K562 (cell line): ENCODE data around the gene TAF5. TPM values are rescaled to one million over a fixed set of nuclear protein-coding genes. Genes with fewer than 3 reads are reported as not detected.

Experiments used
- ATAC-seq: fragments of 200-7000 bp; cut with Tn5 transposase; 3 replicates; pipeline ENCODE4 v1.9.1; 2020; ENCODE audit warnings: moderate library complexity
- BruUV-seq: library from RNA; stranded (reverse); fragments of 400-500 nt; replicated peaks from 2 replicates; lab custom pipeline; 2021; lab: Mats Ljungman, UMichigan
- CTCF ChIA-PET: fragments of 300-600 bp; formaldehyde crosslinking; extraction: SDS; loops from one replicate; lab custom pipeline; 2021; ENCODE audit warnings: low intra/inter-chr PET ratio; lab: Yijun Ruan, JAX
- POLR2A ChIA-PET: fragments of 300-600, 350-650 bp; sonication (Branson Sonifier 250); formaldehyde crosslinking; extraction: SDS; loops from one replicate; lab custom pipeline; 2021; ENCODE audit warnings: antibody characterized with exemption, inconsistent platforms; lab: Yijun Ruan, JAX
- DNase-seq, 4 experiments: peaks; one replicate each; pipeline versions ENCODE4 v3.0.0 to v3.0.0-alpha.2; 2011 to 2018; ENCODE audit warnings: low spot score in 3 of 4, mixed read lengths in 3 of 4; ENCODE audit errors: extremely low read depth in 1 of 4
- FAIRE-seq: peaks from 2 replicates; lab custom pipeline; 2011; peaks lifted over from hg19 to GRCh38; lab: Jason Lieb, UNC
- H2AFZ ChIP-seq: 2 replicates; pipeline ENCODE4 v1.6.0; 2011; ENCODE audit warnings: low read depth, low read length, control low read depth, inconsistent platforms
- H3K27ac ChIP-seq: fragments of 200-600 bp; 3 replicates; pipeline ENCODE4 v1.8.0; 2011; ENCODE audit warnings: low read depth, mild to moderate bottlenecking, control low read depth, inconsistent platforms, low read length, moderate library complexity, mixed read lengths; ENCODE audit errors: extremely low read depth
- H3K27me3 ChIP-seq, 2 experiments: fragments of 300-600 bp in 1 of 2; 2 replicates in 1 of 2; 3 replicates in 1 of 2; pipeline versions ENCODE4 v1.6.0 to v1.8.0; 2011; ENCODE audit warnings: inconsistent platforms in 2 of 2, low read length in 2 of 2, mild to moderate bottlenecking in 1 of 2, mixed read lengths in 1 of 2, moderate library complexity in 1 of 2; ENCODE audit not compliant: control insufficient read depth in 2 of 2, insufficient read depth in 2 of 2
- H3K36me3 ChIP-seq: fragments of 300-600 bp; 3 replicates; pipeline ENCODE4 v1.8.0; 2011; ENCODE audit warnings: mild to moderate bottlenecking, low read length, inconsistent platforms; ENCODE audit not compliant: control insufficient read depth, insufficient read depth
- H3K4me1 ChIP-seq, 2 experiments: fragments of 200-600 bp in 1 of 2; replicated peaks in 1 of 2; 2 replicates in 1 of 2; 3 replicates in 1 of 2; pipeline versions ENCODE4 v1.5.1 to v1.8.0; 2011; ENCODE audit warnings: inconsistent platforms in 2 of 2, low read length in 2 of 2, mild to moderate bottlenecking in 1 of 2, mixed read lengths in 1 of 2, moderate library complexity in 1 of 2; ENCODE audit not compliant: control insufficient read depth in 2 of 2, insufficient read depth in 2 of 2
- H3K4me2 ChIP-seq: 2 replicates; pipeline ENCODE4 v1.6.1; 2011; ENCODE audit warnings: low read length, control low read depth, inconsistent platforms, mixed read lengths; ENCODE audit not compliant: insufficient read depth
- H3K4me3 ChIP-seq: fragments of 200-600 bp; sonication (generic), shearing (Covaris generic); 2 replicates; pipeline ENCODE4 v1.5.1; 2016; ENCODE audit warnings: control low read depth, inconsistent platforms
- H3K79me2 ChIP-seq: fragments of 200-600 bp; 3 replicates; pipeline ENCODE4 v1.8.0; 2011; ENCODE audit warnings: low read length, inconsistent platforms; ENCODE audit not compliant: control insufficient read depth, insufficient read depth
- H3K9ac ChIP-seq, 2 experiments: 2 replicates each; pipeline versions ENCODE4 v1.6.0 to v1.6.1; 2011; ENCODE audit warnings: low read depth in 2 of 2, low read length in 2 of 2, control low read depth in 1 of 2, inconsistent platforms in 1 of 2, mild to moderate bottlenecking in 1 of 2, mixed read lengths in 1 of 2; ENCODE audit not compliant: insufficient read depth in 1 of 2
- H3K9me1 ChIP-seq: one replicate; pipeline ENCODE4 v1.6.0; 2011; ENCODE audit warnings: inconsistent platforms, mild to moderate bottlenecking, low read length, moderate library complexity; ENCODE audit not compliant: control insufficient read depth, insufficient read depth
- H3K9me3 ChIP-seq: replicated peaks from 2 replicates; pipeline ENCODE4 v1.5.1; 2011; ENCODE audit warnings: low read depth, low read length, inconsistent platforms; ENCODE audit not compliant: control insufficient read depth, insufficient read depth
- H4K20me1 ChIP-seq: replicated peaks from 2 replicates; pipeline ENCODE4 v1.6.1; 2011; ENCODE audit warnings: low read length, inconsistent platforms, mixed read lengths; ENCODE audit not compliant: control insufficient read depth, insufficient read depth
- BDP1 ChIP-seq: IDR thresholded peaks from 3 replicates; pipeline ENCODE4 v1.6.1; 2011; ENCODE audit not compliant: insufficient read length, insufficient read depth
- CCAR2 ChIP-seq: fragments of 200-400 bp; formaldehyde crosslinking; IDR thresholded peaks from 2 replicates; pipeline ENCODE4 v1.6.1; 2017; ENCODE audit warnings: mild to moderate bottlenecking, low read depth, low read length
- RAD21 ChIP-seq, 2 experiments: fragments of 250-450 bp in 1 of 2; fragments of 450-650 bp in 1 of 2; sonication (Bioruptor Pico) in 1 of 2; formaldehyde crosslinking in 1 of 2; IDR thresholded peaks in 1 of 2; conservative IDR thresholded peaks in 1 of 2; 2 replicates each; pipeline versions ENCODE4 v1.4.0 to v1.8.0; 2020 to 2022; ENCODE audit warnings: mild to moderate bottlenecking in 2 of 2, moderate library complexity in 1 of 2
- SMC3 ChIP-seq: conservative IDR thresholded peaks from 2 replicates; pipeline ENCODE4 v1.6.1; 2011; ENCODE audit warnings: low read depth, low read length, improper control_type of control experiment; ENCODE audit not compliant: insufficient read depth
- WGBS: fragments of 100-300 bp; shearing (Covaris generic); methylation state at CpG from one replicate; pipeline ENCODE4 v1.1.6; 2016; ENCODE audit warnings: low coverage, mixed read lengths; ENCODE audit not compliant: insufficient coverage; ENCODE audit errors: missing lambda C conversion rate; 5-methylcytosine and 5-hydroxymethylcytosine counted together
- in situ Hi-C: fragments of 300-500 bp; cut with MboI; formaldehyde crosslinking; loops from 4 replicates; pipeline ENCODE4 v1.15.0; 2018; ENCODE audit warnings: inconsistent platforms, mixed read lengths
- intact Hi-C: fragments of 100-400 bp; cut with micrococcal nuclease; formaldehyde crosslinking; loops from 2 replicates; pipeline ENCODE4 v1.14.2; 2022
- polyA plus RNA-seq, 8 experiments: library from polyadenylated mRNA; depleted of rRNA in 4 of 8; stranded (reverse) in 5 of 8; unstranded in 3 of 8; fragments of >200 nt; fragmentation: Nextera tagmentation in 2 of 8; fragmentation: Illumina TruSeq in 1 of 8; extraction: Ambion mirVana in 2 of 8; extraction: Trizol in 1 of 8; gene quantifications; 2 replicates each; pipeline versions ENCODE4 v1.2.1 to v1.2.3, GENCODE V29; 2011 to 2014; ENCODE audit warnings: inconsistent platforms in 1 of 8, missing spikeins in 1 of 8
- total RNA-seq, 7 experiments: library from RNA; depleted of rRNA in 6 of 7; stranded (reverse); fragments of >200 nt in 6 of 7; fragmentation: Illumina TruSeq in 2 of 7; extraction: Trizol in 2 of 7; gene quantifications; 2 replicates each; pipeline versions ENCODE4 v1.2.1 to v1.2.3, GENCODE V29; 2011 to 2021; ENCODE audit warnings: low replicate concordance in 1 of 7
- TF ChIP-seq, protein P1 (sequence below): fragments of 450-650 bp; formaldehyde crosslinking; IDR thresholded peaks from 2 replicates; pipeline ENCODE4 v1.4.0; 2020; ENCODE audit warnings: mild to moderate bottlenecking, moderate library complexity
- TF ChIP-seq, protein P2 (sequence below), 3 experiments: IDR thresholded peaks in 2 of 3; conservative IDR thresholded peaks in 1 of 3; 2 replicates each; pipeline ENCODE4 v1.5.1; 2011 to 2012; ENCODE audit warnings: low read length in 3 of 3, mild to moderate bottlenecking in 3 of 3, control low read depth in 2 of 3, improper control_type of control experiment in 1 of 3, inconsistent platforms in 1 of 3, low read depth in 1 of 3, mixed read lengths in 1 of 3, moderate library complexity in 1 of 3; ENCODE audit not compliant: insufficient read depth in 2 of 3
- TF ChIP-seq, protein P3 (sequence below), 2 experiments: fragments of 450-650 bp; formaldehyde crosslinking in 1 of 2; IDR thresholded peaks; 2 replicates each; pipeline versions ENCODE4 v1.4.0 to v1.6.1; 2014 to 2020; ENCODE audit warnings: mild to moderate bottlenecking in 2 of 2, borderline replicate concordance in 1 of 2, low read depth in 1 of 2

TAF5 gene
- total and polyA plus RNA-seq, 9 of the 15 experiments (the other 6 are each of a cell fraction or from before 2014, with no cell fraction given), result 4.2 to 11.9 (median 9.3) TPM

DNA sequence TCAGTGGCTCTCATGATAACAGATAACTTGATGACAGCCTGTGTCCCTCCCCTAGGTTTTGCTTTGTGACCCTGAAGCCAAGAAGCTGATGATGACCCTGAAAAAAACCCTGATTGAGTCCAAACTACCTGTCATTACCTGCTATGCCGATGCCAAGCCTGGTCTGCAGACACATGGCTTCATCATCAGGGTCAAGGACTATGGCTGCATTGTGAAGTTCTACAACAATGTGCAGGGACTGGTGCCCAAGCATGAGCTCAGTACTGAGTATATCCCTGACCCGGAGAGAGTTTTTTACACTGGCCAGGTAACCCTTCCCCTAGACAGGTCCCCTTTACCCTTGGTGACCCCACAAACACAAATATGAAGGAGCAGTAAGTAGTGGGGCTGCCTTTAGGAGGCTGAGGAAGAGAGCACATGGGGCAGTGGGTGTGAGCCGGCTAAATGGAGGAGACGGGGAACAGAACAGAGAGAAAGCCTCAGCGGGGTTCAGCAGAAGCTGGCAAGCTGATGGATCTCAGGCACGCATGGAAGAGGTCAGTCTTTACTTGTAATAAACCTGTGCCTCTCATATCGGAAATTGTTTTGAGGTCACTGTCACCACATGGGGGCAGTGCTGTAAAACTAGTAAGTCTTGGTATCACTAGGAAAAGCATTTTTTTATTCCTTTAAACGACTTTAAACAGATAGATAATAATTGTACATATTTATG is 48.8 kb downstream of the TAF5 start:
- DNase-seq (peak in 3 of 4 experiments; percentile 20 to 59 (median 33)), ATAC-seq (peak; percentile 68), FAIRE-seq (peak; percentile 61)
- no TSS peak for BruUV-seq
- TF ChIP-seq BDP1 (no peak), CCAR2 (no peak), RAD21 (CRISPR knock-in tag; conservative IDR thresholded peaks at IDR 0.05 in 1 of 2, IDR thresholded peaks at IDR 0.05 in 1 of 2) (peak; percentile 47 to 60), SMC3 (0 out of 2 replicates have a peak, but pooled peaks have one; percentile 13)
- TF ChIP-seq, protein P1, sequence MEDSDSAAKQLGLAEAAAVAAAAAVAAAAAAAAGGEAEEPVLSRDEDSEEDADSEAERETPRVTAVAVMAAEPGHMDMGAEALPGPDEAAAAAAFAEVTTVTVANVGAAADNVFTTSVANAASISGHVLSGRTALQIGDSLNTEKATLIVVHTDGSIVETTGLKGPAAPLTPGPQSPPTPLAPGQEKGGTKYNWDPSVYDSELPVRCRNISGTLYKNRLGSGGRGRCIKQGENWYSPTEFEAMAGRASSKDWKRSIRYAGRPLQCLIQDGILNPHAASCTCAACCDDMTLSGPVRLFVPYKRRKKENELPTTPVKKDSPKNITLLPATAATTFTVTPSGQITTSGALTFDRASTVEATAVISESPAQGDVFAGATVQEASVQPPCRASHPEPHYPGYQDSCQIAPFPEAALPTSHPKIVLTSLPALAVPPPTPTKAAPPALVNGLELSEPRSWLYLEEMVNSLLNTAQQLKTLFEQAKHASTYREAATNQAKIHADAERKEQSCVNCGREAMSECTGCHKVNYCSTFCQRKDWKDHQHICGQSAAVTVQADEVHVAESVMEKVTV (CRISPR knock-in tag), result 0 out of 2 replicates have a peak, but pooled peaks have one; percentile 7
- TF ChIP-seq, protein P2, sequence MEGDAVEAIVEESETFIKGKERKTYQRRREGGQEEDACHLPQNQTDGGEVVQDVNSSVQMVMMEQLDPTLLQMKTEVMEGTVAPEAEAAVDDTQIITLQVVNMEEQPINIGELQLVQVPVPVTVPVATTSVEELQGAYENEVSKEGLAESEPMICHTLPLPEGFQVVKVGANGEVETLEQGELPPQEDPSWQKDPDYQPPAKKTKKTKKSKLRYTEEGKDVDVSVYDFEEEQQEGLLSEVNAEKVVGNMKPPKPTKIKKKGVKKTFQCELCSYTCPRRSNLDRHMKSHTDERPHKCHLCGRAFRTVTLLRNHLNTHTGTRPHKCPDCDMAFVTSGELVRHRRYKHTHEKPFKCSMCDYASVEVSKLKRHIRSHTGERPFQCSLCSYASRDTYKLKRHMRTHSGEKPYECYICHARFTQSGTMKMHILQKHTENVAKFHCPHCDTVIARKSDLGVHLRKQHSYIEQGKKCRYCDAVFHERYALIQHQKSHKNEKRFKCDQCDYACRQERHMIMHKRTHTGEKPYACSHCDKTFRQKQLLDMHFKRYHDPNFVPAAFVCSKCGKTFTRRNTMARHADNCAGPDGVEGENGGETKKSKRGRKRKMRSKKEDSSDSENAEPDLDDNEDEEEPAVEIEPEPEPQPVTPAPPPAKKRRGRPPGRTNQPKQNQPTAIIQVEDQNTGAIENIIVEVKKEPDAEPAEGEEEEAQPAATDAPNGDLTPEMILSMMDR (IDR thresholded peaks at IDR 0.05 in 2 of 3, conservative IDR thresholded peaks at IDR 0.05 in 1 of 3; ENCODE audit: insufficient read depth in 2 of 3, low read depth in 1 of 3, low read length in 3 of 3), result peak in 2 of 3 experiments; percentile 44 to 63; a peak in 5 of 6 replicates
- TF ChIP-seq, protein P3, sequence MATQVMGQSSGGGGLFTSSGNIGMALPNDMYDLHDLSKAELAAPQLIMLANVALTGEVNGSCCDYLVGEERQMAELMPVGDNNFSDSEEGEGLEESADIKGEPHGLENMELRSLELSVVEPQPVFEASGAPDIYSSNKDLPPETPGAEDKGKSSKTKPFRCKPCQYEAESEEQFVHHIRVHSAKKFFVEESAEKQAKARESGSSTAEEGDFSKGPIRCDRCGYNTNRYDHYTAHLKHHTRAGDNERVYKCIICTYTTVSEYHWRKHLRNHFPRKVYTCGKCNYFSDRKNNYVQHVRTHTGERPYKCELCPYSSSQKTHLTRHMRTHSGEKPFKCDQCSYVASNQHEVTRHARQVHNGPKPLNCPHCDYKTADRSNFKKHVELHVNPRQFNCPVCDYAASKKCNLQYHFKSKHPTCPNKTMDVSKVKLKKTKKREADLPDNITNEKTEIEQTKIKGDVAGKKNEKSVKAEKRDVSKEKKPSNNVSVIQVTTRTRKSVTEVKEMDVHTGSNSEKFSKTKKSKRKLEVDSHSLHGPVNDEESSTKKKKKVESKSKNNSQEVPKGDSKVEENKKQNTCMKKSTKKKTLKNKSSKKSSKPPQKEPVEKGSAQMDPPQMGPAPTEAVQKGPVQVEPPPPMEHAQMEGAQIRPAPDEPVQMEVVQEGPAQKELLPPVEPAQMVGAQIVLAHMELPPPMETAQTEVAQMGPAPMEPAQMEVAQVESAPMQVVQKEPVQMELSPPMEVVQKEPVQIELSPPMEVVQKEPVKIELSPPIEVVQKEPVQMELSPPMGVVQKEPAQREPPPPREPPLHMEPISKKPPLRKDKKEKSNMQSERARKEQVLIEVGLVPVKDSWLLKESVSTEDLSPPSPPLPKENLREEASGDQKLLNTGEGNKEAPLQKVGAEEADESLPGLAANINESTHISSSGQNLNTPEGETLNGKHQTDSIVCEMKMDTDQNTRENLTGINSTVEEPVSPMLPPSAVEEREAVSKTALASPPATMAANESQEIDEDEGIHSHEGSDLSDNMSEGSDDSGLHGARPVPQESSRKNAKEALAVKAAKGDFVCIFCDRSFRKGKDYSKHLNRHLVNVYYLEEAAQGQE (IDR thresholded peaks at IDR 0.05; ENCODE audit: borderline replicate concordance), result peak; percentile 60; the same call in 1 of the 2 replicates
- TF ChIP-seq, protein P3 (CRISPR knock-in tag; IDR thresholded peaks at IDR 0.05; ENCODE audit: low read depth), result no peak
- in situ Hi-C loops, result no loop called here
- Histone ChIP-seq H3K4me3 (no peak overlapping the region), H3K9me3 (no peaks in the 10 kb centered on the region), H3K27me3 (no peaks in the 10 kb centered on the region), H4K20me1 (no peaks in the 10 kb centered on the region), H3K4me2 (no peak overlapping the region), H3K79me2 (no peaks in the 10 kb centered on the region), H2AFZ (no peak overlapping the region), H3K36me3 (peaks cover 93% of the 10 kb centered on the region), H3K9me1 (no peaks in the 10 kb centered on the region), H3K27ac (no peak overlapping the region), H3K4me1 (no peaks in the 10 kb centered on the region), H3K9ac (no peak overlapping the region)
- intact Hi-C loops, result loop anchor here (2.0 to 10.0 kb wide), 3 partner anchors 68 to 176 kb away; no protein-coding TSS in a partner anchor
- WGBS, result 58% methylated on average over 4 of the region's 8 CpGs
- ChIA-PET POLR2A (no interaction called here), CTCF (interaction anchor here (0.5 to 3.1 kb wide), 3 partner anchors 66 to 176 kb away, joined by 5 to 26 read pairs (median 11); no protein-coding TSS in a partner anchor)
